ENCODE measurements around the gene CREB3L1.

The CREB3L1 gene

DNA sequence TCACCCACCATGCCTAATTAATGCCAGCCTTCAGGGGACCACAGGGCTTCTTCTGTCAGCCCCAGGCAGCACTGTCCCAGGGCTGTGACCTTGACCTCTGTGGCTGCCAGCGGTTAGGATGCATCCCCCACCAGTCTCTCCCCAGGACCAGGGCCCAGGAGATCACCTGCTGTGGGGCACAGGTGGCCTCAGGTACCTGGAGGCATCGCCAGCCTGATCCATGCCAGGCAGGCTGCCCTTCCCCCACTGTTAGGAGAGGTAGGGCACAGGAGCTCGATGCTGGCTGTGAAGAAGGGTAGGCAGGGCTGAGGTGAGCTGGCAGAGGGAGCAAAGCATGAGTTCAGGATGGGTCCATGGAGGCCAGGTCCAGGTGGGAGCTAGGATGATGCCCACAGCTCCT, 87.3 kb downstream of the CREB3L1 start:
- DNase-seq (ENCODE audit: low read depth) = no peak

DNA sequence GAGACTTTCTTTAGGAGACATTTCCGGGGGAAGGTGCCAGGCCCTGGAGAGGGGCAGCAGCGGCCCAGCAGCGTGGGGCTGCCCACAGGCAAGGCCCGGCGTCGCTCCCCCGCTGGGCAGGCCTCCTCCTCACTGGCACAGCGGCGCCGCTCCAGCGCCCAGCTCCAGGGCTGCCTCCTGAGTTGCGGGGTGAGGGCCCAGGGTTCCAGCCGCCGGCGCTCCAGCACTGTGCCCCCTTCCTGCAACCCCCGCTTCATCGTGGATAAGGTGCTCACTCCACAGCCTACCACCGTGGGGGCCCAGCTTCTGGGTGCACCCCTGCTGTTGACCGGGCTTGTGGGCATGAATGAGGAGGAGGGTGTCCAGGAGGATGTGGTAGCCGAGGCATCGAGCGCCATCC, 88.8 kb downstream of the CREB3L1 start:
- no peak for DNase-seq (ENCODE audit: low read depth)

DNA sequence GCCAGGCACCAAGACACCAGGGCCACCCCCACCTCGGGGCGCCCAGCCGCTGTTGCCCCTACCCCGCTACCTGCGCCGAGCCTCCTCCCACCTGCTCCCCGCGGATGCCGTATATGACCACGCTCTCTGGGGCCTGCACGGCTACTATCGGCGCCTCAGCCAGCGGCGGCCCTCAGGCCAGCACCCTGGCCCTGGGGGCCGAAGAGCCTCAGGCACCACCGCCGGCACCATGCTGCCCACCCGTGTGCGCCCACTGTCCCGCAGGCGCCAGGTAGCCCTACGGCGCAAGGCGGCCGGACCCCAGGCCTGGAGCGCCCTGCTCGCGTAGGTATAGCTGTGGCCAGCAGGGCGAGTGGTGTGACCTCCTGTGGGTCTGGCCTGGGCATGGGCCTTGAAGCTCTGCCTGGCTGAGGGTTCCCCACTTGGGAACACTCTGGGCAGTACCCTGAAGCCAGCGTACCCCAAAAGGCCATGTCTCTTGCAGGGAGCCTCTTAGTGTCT, 89.2 kb downstream of the CREB3L1 start:
- no peak for DNase-seq (ENCODE audit: low read depth)

DNA sequence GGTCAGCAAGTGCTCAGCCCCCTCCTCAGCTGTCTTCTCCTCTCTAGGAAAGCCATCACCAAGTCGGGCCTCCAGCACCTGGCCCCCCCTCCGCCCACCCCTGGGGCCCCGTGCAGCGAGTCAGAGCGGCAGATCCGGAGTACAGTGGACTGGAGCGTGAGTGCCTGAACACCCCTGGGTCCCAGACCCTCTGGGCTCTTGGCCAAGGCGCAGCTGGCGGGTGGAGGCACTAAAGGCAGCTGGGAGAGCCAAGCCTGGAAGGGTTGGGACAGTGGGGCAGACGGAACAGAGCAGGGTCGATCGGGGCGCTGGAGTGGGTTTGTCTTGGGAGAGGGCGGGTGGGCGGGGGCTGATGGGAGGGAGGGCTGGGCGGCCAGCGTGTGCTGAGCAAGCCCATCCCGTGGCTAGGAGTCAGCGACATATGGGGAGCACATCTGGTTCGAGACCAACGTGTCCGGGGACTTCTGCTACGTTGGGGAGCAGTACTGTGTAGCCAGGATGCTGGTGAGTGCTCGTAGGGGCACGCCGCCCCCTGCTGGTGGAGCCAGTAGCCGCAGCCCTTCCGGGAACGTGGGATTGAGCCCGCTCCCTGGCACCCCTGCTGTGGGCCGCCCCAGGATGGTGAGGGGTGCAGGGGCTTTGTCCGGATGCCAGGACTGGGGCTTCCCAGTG, 89.9 kb downstream of the CREB3L1 start:
- no peak for DNase-seq (ENCODE audit: low read depth)

DNA sequence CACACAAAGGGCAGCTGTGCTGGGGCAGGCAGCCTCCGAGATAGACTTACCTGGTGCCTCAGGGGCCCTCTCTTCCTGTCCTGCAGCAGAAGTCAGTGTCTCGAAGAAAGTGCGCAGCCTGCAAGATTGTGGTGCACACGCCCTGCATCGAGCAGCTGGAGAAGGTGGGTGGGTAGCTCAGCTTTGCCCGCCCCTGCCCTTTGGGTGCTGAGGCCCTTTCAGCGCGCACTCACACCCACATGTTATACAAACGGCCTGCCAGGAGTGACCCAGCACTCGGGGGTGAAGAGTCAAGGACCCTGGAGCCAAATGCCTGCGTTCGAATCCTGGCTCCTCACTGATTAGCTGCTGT, 90.4 kb downstream of the CREB3L1 start:
- DNase-seq (ENCODE audit: low read depth) = no peak

DNA sequence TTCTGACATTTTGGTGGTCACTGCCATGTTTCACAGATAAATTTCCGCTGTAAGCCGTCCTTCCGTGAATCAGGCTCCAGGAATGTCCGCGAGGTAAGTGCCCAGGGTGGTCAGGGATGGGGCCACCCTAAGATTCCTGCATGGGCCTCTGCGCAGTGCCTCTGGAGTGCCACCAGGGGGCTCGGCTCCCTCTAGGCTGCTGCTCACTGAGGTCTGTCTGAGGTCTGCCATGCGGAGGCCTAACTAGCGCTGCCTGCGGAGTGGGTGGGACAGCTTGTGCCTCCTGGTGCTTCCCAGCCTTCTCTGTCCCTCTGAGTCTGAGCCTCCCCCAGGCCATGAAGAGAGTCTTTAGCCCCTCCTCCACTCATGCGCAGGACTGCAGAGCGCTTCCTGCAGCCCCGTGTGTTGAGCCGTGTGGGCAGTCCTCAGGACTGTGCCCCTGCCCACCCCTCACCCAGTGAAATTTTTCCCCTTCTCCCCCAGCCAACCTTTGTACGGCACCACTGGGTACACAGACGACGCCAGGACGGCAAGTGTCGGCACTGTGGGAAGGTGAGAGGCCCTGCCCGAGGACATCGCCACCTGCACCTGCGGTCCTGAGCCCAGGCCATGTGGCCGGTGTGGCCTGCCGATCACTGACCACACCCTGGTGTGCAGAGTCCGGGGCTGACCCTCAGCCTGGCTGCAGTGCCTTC, 92.1 kb downstream of the CREB3L1 start:
- DNase-seq (ENCODE audit: low read depth) = no peak

DNA sequence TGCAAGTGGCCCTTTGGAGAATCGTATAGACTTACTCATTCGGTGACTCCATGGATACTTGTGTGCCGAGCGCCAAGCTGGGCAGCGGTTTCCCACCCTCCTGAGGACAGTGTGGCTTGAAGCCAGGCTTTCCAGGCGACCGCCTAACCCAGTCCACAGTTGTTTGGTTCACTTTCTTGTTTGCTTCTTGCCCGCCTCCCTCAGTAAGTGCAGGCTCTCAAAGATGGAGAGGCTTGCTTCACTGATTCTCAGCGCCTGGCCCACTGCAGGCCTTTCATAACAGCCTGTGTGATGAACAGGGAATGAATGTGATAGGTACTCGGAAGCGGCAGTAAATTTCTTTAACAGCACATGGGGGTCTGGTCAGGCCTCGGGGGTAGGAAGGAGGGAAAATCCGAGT, 92.8 kb downstream of the CREB3L1 start:
- DNase-seq (ENCODE audit: low read depth) = no peak

All from CMK (cell line).